AG04449 (cell line): ENCODE measurements around the gene PDK4.

ENCODE experiments used
- CTCF ChIA-PET: fragments of 350-600 bp; formaldehyde crosslinking; extraction: SDS; loops from one replicate; lab custom pipeline; 2021; ENCODE audit warnings: antibody characterized with exemption; lab: Yijun Ruan, JAX
- POLR2A ChIA-PET: fragments of 400-600, 350-600 bp; formaldehyde crosslinking; extraction: SDS; loops from one replicate; lab custom pipeline; 2020; ENCODE audit warnings: antibody characterized with exemption, inconsistent platforms; lab: Yijun Ruan, JAX
- DNase-seq: peaks from one replicate; pipeline ENCODE4 v3.0.0-alpha.2; 2010; ENCODE audit warnings: low read depth, low spot score
- H3K4me3 ChIP-seq: 2 replicates; pipeline ENCODE4 v1.5.1; 2011; ENCODE audit warnings: low read depth, mild to moderate bottlenecking, control low read depth, low read length
- TF ChIP-seq, protein P1 (sequence below): IDR thresholded peaks from one replicate; pipeline ENCODE4 v1.5.1; 2011; ENCODE audit warnings: mild to moderate bottlenecking, moderate library complexity, low read length, control low read depth, inconsistent platforms; ENCODE audit not compliant: insufficient read depth; ENCODE audit errors: missing control alignments

Gene PDK4

DNA sequence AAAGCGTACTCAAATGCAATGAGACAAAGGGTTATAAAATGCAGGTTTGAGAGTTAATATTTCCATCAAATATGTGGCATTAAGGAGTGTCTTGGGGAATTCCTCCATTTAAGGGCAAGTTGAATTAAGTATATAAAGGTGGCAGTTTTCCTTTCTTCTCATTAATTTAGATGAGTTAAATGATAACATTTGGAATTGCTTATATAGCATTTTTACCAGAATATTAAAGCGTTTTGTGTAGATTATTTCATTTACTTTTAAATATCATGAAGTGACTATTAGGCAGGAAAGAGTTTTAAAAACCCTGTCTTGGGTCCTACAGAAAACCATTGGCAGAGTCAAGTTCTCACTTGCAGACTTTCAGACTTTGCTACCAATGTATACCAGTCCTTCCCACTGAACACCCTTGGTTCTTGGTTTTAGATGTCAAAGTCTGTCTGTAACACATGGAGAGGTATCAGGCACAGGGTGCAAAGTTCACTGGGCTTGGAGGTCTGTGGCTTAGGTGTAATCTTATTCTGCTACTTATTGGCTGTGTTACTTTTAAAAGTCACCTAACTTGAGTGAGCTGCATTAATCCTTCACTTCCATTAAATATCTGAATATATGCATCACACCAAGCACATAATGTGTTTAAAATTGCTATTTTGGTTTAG lies 59.5 kb downstream of the PDK4 start:
- TF ChIP-seq, protein P1, sequence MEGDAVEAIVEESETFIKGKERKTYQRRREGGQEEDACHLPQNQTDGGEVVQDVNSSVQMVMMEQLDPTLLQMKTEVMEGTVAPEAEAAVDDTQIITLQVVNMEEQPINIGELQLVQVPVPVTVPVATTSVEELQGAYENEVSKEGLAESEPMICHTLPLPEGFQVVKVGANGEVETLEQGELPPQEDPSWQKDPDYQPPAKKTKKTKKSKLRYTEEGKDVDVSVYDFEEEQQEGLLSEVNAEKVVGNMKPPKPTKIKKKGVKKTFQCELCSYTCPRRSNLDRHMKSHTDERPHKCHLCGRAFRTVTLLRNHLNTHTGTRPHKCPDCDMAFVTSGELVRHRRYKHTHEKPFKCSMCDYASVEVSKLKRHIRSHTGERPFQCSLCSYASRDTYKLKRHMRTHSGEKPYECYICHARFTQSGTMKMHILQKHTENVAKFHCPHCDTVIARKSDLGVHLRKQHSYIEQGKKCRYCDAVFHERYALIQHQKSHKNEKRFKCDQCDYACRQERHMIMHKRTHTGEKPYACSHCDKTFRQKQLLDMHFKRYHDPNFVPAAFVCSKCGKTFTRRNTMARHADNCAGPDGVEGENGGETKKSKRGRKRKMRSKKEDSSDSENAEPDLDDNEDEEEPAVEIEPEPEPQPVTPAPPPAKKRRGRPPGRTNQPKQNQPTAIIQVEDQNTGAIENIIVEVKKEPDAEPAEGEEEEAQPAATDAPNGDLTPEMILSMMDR: no peak
- ChIA-PET CTCF (interaction anchor here (1.0 to 18.1 kb wide), 3 partner anchors 8 to 152 kb away, joined by 3 to 556 read pairs (median 65); no protein-coding TSS in a partner anchor), POLR2A (no interaction called here)
- H3K4me3 ChIP-seq: no peak overlapping the region
- no peak for DNase-seq

DNA sequence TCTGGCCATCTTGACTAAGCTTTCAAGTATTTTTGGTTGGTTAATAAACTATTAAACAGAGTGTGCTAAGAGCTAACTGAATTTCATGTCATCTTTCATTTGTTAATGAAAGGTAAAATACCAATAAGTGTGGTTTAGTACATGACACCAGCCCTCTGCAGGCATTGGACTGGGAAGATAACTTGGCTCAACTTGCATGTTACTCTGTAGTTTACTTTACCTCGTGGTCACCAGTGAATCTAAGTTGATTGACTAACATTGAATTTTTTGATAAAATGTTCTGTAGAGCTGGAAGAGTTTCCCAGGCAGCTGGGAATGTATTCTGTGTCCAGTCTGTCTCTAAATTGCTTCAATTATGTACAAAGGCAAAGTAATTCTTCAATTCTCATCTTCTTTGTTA lies 60.7 kb downstream of the PDK4 start:
- ChIA-PET POLR2A (no interaction called here), CTCF (interaction anchor here (1.0 to 18.1 kb wide), 3 partner anchors 8 to 154 kb away, joined by 3 to 556 read pairs (median 65); no protein-coding TSS in a partner anchor)
- TF ChIP-seq, protein P1: no peak
- no peak for DNase-seq
- H3K4me3 ChIP-seq: no peak overlapping the region

DNA sequence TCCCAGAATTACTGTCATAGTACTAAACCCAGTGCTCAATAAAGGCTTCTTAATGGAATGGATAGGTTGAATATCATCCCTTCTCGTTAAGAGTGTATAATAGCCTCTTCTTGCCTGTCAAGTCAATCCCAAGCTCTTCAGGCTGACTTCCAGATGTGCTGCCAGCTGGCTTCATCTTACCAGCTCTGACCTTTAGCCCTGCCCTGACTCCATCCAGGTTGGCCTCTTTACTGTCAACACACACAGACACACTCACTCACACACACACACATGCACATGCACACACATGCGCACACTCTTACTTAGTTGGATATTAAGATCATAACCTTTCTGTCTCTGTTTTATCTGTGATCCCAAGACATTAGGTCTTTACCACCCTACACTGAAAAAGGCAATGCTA lies 61.5 kb downstream of the PDK4 start:
- H3K4me3 ChIP-seq: no peak overlapping the region
- no peak for DNase-seq
- TF ChIP-seq, protein P1: no peak
- POLR2A ChIA-PET: no interaction called here
- CTCF ChIA-PET: interaction anchor here (7.4 to 18.1 kb wide), 2 partner anchors 8 to 154 kb away, joined by 65 to 556 read pairs; no protein-coding TSS in a partner anchor
